NCI-H446 treated with DMSO at 0.1 percent for 48 hours (cell line): Measurements from ENCODE around the gene FBXO46.
"Not testable (repeated sequence)": the region's sequence is repeated elsewhere in the genome, so short reads cannot be mapped to it uniquely, and the experiment has no call there.

Experiments used
- DNase-seq: peaks from one replicate; lab custom pipeline; 2025; lab: John Stamatoyannopoulos, UW

The FBXO46 gene

DNA sequence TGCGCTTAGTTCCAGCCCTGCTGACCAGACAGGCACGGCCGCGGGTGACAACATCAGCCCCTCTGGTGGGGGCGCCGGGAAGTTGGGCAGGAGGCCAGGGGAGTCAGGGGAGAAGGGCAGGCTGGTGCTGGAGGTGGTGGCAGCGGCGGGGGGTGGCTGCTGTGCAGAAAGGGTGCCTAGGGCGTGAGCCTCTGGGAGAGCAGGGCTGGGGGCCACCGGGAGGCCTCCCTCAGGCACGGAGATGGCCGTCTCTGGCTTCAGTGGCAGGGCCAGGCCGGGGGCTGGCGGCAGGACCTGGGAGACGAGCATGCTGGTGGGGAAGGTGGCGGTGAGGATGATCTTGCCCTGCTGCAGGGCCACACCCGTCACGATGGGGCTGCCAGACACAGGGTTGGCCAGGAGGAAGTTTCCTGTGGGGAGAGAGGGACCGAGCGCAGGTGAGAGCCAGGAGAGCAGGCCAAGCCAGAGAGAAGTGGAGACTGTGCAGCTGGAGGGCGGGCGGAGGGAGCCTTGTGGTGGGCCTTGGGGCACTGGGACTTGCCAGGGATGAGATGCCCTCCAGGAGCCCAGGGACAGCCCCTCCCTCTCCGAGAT, 35.1 kb upstream of the FBXO46 start:
- no peak for DNase-seq

DNA sequence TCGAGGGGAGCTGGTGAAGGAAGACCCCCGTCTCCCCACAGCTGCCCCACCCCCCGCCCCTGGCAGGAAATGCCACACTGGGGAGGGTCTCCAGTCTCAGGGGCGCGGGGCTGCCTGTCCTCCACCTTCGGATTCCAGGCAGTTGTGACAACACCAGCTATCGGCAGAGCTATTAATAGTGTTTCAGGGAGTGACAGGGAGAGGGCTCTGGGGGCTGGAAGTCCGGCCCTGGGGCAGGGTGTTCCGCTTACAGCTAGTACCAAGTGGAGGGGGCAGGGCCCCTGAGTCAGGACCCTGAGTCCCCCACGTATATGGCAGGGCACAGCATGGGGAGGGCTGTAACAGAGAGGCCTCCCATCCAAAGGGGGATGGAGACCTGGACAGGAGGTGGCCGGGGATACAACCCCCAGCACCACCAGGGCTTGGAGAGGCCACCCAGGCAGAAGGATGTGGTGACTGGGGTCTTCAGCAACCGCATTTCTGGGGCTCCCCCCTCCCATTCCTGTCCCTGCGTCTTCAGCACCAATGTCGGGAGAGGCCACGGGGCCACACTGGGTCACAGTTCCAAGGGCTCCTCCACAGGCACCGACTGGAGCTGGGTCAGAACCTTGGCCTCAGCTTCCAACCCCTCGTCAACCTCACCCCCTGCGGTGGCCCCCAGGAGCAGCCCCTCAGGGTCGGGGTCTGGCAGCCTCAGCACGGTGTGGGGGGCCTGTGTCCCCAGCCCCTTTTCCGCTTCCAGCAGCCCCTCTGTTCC, 34.4 kb upstream of the FBXO46 start:
- no peak for DNase-seq

DNA sequence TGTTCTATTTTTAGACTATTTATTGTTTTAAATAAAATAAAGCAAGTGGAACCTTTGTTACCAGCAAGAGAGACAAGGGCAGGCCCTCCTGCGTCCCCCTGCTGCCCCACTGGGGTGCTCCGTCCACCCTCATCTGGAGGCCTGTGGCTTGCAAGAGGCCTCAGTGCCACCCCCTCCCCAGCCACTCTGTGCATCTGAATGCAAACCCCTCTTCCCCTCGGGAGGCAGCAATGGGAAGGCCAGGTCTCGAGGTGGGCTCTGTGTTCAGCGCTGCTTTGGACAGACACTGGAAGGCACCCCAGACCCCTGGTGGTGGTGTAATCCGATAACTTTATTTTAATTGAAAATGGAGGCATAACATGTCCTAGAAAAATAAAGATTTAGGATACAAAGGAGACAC, 33.8 kb upstream of the FBXO46 start:
- DNase-seq: no peak

DNA sequence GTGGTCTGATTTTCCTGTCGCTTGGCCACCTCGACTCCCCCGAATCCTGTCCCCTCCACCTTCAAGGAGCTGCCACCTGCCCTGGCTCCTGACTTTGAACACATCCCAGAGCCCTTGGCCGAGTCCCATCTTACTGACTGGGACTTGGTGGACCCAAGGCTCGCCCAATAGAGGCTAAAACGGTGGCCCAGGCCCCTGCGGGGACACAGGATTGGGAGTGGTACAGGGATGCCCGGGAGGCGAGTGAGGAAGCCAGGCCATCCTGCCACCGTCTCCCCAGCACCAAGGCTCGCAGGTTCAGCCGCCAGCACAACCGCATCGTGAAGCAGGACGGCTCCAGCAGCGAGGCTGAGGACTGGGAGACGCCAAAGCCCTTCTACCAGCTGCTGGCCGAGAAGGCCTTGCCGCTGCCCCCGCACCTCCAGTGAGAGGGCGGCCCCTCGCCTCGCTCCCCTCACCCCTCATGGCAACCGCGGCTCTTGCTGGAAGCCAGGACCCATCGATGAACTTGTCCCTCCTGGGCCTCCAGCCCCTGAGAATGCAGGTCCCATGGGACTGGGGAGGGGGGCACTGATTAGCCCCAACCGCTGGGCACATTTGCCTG, 33.1 kb upstream of the FBXO46 start:
- DNase-seq: no peak

DNA sequence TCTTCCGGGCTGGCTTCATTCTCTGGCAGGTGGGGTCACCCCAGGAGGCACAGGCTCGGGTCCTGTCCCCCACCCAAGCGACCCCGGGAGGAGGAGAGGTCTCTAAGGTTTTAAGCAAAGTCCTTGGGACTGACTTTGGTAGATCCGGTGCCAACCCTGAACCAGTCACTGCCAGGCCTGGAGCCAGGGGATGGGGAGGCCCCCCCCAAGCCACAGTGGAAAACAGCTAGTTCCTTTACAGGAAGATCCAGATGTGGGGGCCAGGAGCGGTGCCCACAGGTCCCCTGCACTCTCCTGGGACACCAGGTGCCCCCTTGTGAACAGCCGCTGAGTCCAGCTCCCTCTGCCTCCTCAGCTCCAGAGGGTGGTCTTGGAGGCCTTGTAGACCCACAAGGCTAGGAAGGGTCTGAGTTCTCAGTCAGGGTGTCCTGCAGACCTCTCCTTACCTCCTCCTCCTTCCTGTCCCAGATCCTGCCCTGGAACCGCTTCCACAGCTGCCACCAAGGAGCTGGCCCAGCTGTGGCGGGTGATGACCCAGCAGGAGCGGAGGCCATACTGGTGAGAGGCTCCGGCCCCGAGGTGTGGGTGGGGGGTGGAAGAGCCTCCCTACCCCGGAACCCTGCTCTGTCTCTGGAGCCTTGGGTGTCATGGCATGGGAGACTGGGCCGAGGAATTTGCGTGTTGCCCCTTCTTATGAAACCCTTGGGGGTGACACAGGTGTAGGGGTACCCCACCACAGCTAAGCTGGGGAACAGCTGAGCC, 32.4 kb upstream of the FBXO46 start:
- DNase-seq: no peak

DNA sequence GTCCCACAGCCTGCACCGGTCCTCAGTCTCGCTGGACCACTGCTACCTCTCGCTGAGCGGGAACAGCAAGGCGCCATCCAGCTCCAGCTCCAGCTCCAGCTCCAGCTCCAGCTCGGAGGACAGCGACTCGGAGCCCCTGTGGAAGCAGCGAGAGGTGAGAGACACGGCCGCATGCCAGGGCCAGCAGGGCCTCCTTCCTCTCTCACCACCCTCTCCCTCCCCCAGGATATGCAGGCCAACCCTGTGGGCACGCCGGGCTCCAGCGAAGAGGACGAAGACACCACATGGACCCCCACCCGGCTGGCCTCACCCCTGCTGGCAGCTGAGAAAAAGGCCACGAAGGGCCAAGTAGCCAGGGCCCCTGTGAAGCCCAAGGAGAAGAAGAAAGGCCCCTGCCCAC, 31.0 kb upstream of the FBXO46 start:
- DNase-seq: no peak

DNA sequence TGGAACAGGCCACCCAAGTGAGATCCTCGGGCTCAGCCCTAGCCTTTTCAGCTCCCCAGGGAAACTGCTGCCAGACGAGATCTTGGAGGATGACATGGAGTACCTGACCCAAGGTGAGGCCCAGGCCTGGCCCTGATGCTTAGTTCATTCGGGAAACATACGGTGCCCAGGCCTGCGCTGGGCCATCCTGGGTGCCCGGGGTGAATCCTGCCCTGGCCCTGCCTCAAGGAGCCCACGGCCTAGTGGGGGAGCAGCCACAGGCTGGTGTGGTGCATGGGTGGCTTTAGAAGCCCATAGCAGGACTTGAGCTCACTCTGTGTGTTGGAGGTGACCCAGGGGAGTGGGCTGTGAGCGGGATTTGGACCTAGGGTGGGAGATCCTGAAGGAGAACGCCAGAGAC, 28.2 kb upstream of the FBXO46 start:
- DNase-seq: no peak

DNA sequence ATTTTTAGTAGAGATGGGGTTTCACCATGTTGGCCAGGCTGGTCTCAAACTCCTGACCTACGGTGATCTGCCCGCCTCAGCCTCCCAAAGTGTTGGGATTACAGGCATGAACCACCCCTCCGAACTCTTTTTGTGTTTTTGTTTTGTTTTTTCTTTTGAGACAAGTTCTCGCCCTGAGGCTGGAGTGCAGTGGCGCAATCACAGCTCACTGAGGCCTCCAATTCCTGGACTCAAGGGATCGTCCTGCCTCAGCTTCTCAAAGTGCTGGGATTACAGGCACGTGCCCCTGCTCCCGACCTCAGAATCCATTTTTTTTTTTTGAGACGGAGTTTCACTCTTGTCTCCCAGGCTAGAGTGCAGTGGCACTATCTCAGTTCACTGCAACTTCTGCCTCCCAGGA, 27.0 kb upstream of the FBXO46 start:
- DNase-seq: no peak

DNA sequence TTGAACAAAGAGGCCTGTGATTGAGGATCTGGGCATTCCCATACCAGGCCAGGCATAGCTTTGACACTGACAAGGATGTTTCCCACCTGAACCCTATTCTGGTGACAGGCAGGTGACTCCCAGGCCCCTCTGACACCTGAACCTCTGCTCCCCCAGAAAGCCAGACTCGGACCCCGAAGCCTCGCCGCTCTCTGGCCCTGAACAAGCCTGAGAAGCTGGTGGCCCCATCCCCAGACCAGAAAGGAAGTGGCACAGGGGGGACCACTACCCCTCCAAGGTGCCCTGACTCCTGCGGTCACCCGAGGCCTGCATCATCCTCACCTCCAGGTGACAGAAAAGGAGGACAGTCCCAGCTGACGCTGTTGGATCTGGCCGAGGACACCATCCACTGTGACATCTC, 23.6 kb upstream of the FBXO46 start:
- no peak for DNase-seq

DNA sequence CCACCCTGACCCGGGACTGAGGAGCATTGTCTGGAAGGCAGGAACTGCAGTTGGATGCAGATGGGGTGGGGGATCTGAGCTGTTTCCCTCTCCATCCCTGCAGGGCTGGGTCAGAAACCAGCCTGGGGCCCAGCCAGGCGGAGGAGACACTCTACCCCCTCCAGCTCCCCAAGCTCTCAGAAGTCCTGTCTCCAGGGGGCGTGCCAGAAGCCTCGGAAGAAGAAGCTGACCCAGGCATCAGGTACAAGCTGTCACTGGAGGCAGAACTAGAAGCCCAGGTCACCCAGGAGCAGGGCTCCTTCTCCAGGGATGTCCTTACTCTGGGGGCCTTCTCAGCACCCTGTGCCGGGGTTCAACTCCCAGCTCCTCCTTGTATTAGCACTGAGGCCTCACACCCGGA, 22.9 kb upstream of the FBXO46 start:
- DNase-seq: no peak

DNA sequence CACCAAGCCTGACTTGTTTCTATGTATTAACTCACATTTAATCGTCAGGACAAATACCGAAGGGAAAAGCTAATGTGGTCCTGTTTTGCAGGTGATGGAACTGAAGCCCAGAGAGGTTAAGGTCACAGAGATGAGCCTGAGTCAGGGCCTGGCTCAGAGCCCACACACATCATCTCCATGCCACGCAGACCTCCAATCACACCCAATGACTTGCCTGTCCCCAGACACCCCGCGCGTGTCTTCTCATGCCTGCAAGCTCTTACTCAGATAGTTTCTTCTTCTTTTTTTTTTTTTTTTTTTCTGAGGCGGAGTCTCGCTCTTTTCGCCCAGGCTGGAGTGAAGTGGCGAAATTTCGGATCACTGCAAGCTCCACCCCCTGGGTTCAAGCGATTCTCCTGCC, 21.9 kb upstream of the FBXO46 start:
- DNase-seq: no peak

DNA sequence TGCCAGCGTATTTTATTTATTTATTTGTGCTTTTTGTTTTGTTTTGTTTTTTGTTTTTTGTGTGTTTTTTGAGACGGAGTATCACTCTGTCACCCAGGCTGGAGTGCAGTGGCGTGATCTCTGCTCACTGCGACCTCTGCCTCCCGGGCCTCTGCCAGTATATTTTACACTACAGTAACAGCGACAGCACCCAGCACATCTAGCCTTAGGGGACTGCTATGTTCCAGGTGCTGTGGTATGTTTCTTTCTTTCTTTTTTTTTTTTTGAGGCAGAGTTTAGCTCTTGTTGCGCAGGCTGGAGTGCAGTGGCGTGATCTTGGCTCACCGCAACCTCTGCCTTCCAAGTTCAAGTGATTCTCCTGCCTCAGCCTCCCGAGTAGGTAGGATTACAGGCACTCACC, 20.8 kb upstream of the FBXO46 start:
- DNase-seq: not testable (repeated sequence)

DNA sequence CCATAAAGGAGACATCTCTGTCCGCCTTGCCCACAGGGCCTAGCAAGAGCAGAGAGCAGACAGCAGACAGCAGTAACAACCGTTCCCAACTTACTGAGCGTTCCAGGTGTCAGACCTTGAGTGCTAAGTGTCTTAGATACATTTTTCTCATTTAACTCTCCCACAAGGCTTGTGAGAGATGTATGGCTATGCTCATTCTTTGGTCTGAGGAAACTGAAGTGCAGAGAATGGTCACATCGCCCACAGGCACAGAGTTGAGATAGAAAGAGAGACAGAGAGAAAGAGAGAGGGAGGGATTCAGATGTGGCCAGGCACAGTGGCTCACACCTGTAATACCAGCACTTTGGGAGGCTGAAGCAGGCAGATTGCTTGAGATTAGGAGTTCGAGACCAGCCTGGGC, 16.8 kb upstream of the FBXO46 start:
- no peak for DNase-seq

DNA sequence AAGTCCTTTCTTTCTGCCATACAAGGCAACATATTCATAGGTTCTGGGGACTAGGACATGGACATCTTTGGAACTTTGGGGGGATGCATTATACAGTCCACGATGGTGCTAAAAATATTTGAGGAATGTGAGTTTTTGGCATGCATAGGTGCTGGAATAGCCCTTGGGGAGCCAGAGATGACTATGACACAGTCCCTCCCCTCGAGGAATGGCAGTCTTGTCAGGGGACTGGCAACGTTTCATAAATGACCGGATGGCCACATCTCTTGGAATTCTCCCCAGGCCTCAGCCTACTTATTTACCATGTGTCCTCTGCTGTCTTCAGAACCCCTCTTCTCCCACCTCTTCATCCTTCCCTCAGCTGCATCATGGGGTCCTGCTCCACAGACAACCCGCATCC, 16.2 kb upstream of the FBXO46 start:
- no peak for DNase-seq

DNA sequence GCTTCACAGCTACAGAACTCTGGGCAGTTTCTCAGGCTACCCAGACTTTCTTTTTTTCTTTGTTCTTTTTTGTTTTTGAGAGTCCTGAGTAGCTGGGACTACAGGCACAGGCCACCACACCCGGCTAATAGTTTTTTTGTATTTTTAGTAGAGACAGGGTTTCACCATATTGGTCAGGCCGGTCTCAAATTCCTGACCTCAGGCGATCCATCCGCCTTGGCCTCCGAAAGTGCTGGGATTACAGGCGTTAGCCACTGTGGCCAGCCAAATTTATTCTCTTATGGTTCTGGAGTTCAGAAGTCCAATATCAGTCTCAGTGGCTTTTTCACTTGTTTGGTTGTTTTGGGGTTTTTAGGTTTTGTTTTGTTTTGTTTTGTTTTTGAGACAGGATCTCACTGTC, 14.9 kb upstream of the FBXO46 start:
- DNase-seq: no peak

DNA sequence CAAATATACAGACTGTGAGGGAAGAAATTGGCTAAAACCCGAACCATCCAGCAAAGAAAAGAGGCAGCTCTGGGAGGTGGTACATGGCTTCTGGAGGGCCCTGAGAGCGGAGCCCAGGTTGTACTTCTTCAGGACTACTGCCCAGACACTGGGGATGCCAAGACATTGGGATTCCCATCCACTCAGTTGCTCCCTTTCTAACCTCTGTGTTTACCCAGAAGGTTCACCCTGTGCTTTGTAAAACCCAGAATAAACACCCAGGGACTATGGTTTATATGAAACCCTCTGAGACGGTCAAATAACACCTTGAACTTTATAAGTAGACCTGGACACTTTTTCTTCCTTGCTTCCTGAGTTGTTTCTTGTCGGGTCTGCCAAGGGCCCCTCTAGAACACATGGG, 12.3 kb upstream of the FBXO46 start:
- no peak for DNase-seq

DNA sequence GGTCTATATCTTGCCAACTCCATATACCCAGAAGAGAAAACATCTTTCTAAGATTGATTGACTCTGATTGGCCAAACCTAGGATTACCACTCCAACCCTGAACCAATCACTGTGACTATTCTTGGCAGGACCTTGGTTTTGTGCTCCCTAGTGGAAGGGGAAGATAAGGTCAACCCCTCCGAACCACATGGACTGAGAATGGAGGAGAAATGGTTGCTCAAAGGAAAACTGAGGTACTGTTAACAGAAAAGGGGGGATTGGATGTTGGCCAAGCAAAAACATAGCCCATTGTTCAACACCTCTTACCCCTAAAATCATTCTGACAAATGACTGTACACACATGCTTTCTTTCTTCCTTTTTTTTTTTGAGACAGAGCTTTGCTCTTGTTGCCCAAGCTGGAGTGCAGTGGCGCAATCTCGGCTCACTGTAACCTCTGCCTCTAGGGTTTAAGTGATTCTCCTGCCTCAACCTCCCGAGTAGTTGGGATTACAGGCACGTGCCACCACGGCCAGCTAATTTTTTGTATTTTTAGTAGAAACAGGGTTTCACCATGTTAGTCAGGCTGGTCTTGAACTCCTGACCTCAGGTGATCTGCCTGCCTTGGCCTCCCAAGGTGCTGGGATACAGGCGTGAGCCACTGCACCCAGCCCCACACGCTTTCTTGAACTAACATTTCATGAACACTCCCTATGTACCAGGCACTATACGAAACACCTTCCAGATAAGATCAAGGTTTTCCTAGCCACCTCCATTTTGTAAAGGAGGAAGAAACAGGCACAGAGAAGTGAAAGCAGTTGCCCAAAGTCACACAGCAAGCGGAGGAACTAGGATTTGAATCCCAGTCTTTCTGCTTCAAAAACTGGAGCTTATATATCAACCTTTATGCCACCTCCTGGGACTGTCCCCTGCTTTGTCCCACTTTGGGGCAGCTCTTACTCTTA, 9.1 kb upstream of the FBXO46 start:
- no peak for DNase-seq

DNA sequence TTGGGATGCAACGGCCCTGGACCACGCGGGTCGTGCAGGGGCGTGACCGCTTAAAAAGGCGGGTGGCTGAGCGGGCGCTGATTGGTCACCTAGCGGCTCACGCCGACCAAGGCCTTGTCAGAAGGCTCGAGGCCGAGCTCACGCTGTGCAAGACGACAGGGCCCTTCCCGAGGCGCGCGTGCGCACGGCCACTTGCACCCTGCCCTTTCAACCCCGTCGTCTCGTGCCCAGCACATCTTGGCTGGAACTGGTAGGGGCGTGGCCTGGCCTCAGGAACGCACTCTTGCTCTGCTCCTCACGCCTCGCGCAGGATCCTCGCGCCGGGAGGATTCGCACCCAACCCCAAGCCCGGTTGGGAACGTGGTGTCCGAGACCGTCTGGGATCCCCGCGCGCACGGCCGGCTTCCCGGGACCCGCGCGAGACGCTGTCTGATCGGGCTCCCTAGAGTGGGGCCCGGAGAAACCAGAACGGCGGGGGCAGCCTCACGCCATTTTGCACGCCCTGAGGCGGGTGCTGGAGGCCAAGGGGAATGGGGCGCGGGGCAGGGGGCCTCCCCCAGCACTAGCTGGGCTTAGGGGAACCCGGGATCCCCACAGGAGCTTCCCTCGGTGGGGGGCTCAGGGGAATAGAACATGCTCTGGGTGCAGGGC, 2.6 kb upstream of the FBXO46 start, which contains the start of gene MEIOSIN:
Gene MEIOSIN (plus strand): TSS at position 280 of the 651 bp plus-strand sequence. CDS start 1,938 bp downstream, outside the sequence.
- DNase-seq: no peak

DNA sequence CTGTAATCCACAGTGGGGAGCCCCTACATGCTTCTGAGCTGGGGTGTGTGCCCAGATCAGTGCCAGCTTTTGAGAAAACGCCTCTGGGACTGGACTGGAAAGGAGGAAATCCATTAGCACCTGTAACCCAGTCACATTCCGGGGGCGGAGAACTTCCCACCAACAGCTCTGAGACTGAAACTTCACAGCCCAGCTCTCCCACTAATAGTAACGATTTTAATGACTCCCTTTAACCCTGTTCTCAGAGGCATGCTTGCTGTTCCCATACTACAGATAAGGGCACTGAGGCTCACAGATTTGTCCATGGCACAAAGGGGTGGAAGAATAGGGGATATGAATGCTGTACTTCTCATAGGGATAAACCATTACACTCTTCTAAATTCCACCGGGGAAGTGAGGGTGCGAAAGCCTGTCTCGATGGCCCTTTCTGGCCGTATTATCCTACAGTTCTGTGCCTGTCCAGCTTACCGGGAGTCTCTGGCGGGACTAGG, 851 bp downstream of the FBXO46 start:
- DNase-seq: no peak

DNA sequence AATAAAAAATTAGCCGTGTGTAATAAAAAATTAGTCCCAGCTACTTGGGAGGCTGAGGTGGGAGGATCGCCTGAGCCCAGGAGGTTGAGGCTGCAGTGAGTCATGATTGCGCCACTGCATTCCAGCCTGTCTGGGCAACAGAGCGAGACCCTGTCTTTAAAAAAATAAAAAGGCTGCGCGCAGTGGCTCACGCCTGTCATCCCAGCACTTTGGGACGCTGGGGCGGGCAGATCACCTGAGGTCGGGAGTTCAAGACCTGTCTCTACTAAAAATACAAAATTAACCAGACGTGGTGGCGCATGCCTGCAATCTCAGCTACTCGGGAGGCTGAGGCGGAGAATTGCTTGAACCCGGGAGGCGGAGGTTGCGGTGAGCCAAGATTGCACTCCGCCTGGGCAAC, 2.0 kb downstream of the FBXO46 start:
- not testable (repeated sequence) for DNase-seq

DNA sequence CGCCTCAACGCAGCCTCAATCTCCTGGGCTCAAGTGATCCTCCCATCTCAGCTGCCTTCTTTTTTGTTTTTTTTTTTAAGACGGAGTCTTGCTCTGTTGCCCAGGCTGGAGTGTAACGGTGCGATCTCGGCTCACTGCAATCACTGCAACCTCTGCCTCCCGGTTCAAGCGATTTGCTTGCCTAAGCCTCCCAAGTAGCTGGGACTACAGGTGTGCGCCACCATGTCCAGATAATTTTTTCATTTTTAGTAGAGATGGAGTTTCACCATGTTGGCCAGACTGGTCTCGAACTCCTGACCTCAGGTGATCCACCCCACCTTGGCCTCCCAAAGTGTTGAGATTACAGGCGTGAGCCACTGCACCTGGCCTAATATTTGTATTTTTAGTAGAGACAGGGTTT, 10.6 kb downstream of the FBXO46 start:
- not testable (repeated sequence) for DNase-seq
